HG03103 (cell line): Measurements from ENCODE around the gene NEDD4L.
A peak's percentile ranks its signal among the peaks of the same experiment; 100 is the strongest.
"Not testable (repeated sequence)": the region's sequence is repeated elsewhere in the genome, so short reads cannot be mapped to it uniquely, and the experiment has no call there.

ENCODE experiments used
- ATAC-seq: cut with Tn5 transposase; IDR thresholded peaks from one replicate; pipeline ENCODE4 v1.9.1; 2021; ENCODE audit warnings: low read depth; ENCODE audit not compliant: unreplicated experiment

The NEDD4L gene

GRCh38 chr18:58144106-58144505, 100.1 kb downstream of the NEDD4L start:
- ATAC-seq: no peak

- ATAC-seq: no peak
Measured at GRCh38 chr18:58144671-58145285, 100.8 kb downstream of the NEDD4L start.

GRCh38 chr18:58146099-58146498, 102.1 kb downstream of the NEDD4L start:
- ATAC-seq: no peak

DNA sequence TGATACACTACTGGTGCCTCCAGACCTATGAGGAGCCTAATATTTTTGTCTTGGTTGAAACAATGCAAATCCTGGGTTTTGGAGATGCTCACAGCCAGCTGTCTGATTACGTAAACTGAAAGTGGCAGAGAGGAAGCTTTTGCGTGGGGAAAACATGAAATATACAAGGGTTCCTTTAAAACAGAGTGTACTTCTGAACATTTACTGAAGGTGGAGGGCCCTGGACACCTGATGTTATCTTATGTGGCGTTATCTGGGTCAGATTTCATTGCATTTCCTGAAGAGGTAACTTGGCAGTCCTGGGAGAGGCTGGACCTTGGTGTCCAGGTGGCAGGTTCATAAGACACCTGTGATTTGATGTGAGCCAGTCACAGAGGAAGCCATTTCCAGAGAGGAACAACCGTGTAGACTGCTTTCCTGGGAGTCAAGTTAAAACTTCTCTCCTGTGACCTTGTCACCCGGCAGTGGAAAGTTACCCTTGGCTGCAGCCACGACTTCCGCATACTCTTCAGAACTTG, 105.0 kb downstream of the NEDD4L start:
- ATAC-seq: peak; percentile 69

GRCh38 chr18:58150772-58151171, 106.7 kb downstream of the NEDD4L start:
- no peak for ATAC-seq

DNA sequence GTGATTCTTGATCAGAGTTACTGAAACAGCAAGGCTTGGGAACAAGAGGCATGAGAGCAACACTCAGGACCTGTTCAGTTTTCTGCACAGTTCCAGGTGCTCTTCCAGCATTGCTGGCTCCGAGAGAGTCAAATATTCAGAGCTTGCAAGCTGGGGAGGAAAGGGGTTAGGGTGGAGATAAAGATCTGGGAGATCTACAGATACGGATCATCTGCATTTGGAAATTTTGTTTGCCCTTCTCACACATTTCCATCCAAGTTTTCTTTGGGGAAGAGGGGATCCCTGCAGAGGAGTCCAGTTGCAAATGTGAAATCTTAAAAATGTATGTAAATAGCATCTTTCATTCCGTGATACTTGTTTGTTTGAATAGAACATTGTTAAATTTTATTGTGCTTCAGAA, 108.2 kb downstream of the NEDD4L start:
- ATAC-seq: no peak

GRCh38 chr18:58152891-58153290, 108.9 kb downstream of the NEDD4L start:
- no peak for ATAC-seq

GRCh38 chr18:58156516-58156915, 112.5 kb downstream of the NEDD4L start:
- no peak for ATAC-seq

DNA sequence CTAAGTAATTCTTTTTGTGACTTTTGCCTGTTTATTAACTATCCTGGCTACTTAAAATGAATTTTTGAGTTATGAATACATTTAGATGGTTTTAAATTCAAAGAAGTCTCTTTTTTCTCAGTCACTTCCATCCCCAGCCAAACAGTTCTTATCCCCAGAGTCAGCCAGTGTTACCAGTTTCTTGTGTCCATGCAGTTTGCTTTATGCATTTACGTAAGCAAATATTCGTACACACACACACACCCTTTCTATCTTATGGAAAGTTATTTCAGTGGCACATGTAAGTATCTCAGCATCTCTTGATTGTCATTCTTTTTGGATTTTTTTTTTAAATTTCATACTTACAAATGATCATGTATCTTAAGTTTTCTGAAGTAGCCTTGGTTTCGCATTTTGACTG, 113.2 kb downstream of the NEDD4L start:
- ATAC-seq: no peak

DNA sequence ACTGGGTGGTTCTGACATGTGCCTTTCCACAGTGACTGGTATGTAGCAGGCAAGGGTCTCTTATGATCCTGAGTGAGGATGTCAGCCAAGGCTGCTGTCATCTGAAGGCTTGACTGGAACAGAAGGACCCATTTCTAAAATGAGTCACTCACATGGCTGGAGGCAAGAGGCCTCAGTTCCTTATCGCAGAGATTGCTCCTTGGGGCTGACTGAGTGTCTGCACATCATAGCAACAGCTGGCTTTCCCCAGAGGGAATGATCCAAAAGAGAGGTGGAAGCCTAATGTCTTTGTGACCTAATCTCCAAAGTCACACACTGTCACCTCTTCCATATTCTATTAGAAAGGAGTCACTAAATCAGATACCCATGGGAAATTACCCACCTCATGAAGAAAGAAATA, 114.0 kb downstream of the NEDD4L start:
- ATAC-seq: no peak

GRCh38 chr18:58158459-58158858, 114.4 kb downstream of the NEDD4L start:
- ATAC-seq: no peak

DNA sequence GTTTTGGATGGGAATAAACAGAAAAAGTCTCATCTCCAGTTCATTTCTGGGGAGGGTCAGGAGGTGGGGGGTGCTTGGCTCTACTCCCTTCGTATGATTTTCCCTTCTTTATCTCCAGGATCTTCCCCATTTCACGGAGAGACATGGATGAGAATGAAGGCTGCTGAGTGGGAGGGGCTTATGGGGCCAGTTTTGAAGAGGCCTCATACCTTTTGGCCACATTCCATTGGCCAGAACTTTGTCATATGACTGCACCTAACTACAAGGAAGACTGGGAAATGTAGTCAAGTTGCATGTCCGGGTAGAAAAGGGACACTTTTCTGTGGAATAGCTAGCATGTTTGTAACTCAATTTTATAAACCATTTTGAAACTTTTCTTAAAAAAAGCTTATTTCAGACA, 117.6 kb downstream of the NEDD4L start:
- no peak for ATAC-seq

DNA sequence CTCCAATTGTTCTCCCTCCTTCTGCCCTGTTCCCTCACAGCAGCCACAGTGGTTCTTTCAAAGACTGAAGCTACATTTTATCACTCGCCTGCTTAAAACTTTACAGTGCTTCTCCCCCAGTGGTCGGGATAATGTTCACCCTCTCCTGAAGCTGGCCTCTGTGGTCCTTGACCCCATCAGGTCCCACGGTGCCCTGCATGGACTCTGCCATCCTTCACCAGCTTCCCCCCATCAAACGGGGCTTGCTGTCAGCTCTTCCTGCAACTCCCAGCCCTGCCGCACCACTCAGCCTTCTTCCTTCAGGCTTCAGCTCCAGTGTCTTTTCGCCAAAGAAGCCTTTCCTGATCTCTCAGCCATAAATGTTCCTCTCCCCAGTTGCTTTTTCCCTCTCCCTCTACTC, 118.1 kb downstream of the NEDD4L start:
- ATAC-seq: no peak

DNA sequence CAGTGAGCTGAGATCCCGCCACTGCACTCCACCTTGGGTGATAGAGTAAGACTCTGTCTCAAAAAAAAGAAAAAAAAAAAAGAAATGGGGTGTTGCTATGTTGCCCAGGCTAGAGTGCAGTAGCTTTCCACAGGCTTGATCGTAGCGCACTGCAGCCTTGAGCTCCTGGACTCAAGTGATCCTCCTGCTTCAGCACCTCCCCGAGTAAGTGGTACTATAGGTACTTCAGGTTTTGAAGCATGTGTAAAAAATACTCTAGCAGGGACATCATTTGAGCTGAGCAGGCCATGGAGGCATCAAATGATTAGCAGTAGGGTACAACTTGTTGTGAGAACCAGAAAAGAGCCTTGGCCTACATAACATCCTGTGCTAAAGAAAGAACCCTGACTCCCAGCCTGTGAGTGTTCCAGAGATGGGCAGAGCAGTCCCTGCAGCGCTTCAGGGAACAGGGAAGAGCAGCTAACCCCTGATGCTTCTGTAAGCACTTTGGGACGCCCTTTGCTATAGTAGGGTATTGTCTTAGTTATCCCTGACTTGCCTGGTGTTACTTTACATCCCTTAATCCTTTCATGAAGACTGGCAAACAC, 119.1 kb downstream of the NEDD4L start:
- no peak for ATAC-seq

GRCh38 chr18:58166278-58166844, 122.3 kb downstream of the NEDD4L start:
- ATAC-seq: no peak

DNA sequence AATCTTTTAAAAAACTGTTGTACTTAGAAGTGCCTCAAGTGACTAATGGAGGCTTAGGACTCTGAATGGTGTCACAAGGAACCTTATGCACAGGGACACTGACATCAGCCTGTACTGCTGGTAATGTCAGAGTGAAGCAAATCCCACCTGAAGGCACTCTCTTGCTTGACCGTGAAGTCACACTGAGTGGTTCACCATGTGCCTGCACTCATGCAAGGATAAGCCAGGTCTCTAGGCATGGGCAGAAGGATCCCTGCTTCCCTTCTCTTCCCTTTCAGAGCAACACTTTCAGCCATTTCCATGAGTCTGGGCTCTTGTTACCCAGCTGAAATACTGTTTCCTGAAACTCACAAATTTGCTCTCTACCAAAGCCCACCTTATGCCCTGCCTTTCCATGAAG, 123.0 kb downstream of the NEDD4L start:
- ATAC-seq: no peak

DNA sequence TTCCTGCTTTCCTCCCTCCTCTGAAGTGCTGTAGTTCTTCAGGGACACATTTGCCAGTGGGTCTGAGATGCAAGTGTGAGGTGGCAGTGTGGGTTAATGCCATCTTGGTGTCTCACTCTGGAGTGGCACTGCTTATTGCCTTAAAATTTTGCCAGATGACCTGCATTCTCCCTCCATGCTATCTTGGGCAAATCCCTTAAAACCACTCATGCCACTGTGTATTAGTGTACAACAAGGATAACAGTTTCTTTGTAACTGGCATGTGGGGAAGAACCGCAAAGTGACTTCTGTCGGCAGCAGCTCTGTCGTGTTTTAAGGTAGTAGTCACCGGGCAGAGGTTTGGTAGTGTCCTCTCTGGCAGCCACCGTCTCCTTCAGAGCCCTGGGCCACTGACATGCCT, 124.2 kb downstream of the NEDD4L start:
- no peak for ATAC-seq

GRCh38 chr18:58168993-58169392, 125.0 kb downstream of the NEDD4L start:
- ATAC-seq: no peak

- ATAC-seq: no peak
Measured at GRCh38 chr18:58169472-58169871, 125.4 kb downstream of the NEDD4L start.

GRCh38 chr18:58170036-58170435, 126.0 kb downstream of the NEDD4L start:
- not testable (repeated sequence) for ATAC-seq

DNA sequence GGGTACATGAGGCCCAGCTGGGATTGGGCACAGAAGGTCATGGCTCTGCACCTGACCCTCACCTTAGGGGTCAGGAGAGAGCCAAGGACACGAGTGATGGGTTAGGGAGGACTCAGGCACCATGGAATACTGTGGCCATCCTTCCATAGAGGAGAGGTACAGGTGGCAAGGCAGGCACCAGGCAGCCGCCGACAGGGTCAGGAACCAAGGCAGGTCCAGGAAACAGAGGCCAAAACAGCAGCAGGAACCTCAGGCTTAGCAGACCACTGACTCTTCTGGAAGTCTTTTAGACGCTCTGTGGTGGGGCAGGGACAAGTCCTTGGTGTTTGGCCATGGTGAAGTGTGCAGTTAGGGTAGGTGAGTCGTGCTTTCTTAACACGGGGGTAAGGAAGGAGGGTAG, 128.0 kb downstream of the NEDD4L start:
- no peak for ATAC-seq

GRCh38 chr18:58174285-58174684, 130.3 kb downstream of the NEDD4L start:
- ATAC-seq: no peak
